ENCODE measurements around the gene PAXX. TPM values are rescaled to one million over a fixed set of nuclear protein-coding genes. Genes with fewer than 3 reads are reported as not detected.

PAXX gene
- polyA plus RNA-seq, 1 donor (not counting 4 experiments of a cell fraction or from before 2014, with no cell fraction given): 11.2 TPM

GRCh38 chr9:136952876-136953770 lies 39.1 kb upstream of the PAXX start:
- FAIRE-seq (no peak), DNase-seq (ENCODE audit: low read depth, low spot score) (no peak)
- Histone ChIP-seq H3K36me3 (ENCODE audit: control insufficient read depth in 2 of 2, extremely low read depth in 1 of 2, insufficient read depth in 2 of 2, low read length in 2 of 2) (no peaks in the 10 kb centered on the region), H3K9ac (ENCODE audit: control insufficient read depth, extremely low read depth, insufficient read depth, low read length) (no peak overlapping the region), H3K4me2 (ENCODE audit: control insufficient read depth, extremely low read depth, insufficient read depth, low read depth, low read length) (no peak overlapping the region), H3K9me1 (ENCODE audit: control insufficient read depth, extremely low read depth, insufficient read depth, low read length) (no peaks in the 10 kb centered on the region), H3K27me3 (ENCODE audit: control insufficient read depth, extremely low read depth, insufficient read depth, low read length) (peaks cover 3% of the 10 kb centered on the region), H3K9me3 (ENCODE audit: control insufficient read depth, low read depth, low read length) (no peaks in the 10 kb centered on the region), H2AFZ (ENCODE audit: control insufficient read depth, low read length) (no peak overlapping the region), H3K4me1 (ENCODE audit: control insufficient read depth, extremely low read depth, insufficient read depth, low read length) (peaks cover 8% of the 10 kb centered on the region), H3K79me2 (ENCODE audit: control insufficient read depth, insufficient read depth, low read length) (no peaks in the 10 kb centered on the region), H3K4me3 (ENCODE audit: control insufficient read depth in 2 of 3, extremely low read depth in 1 of 3, insufficient read depth in 2 of 3, low read depth in 1 of 3, low read length in 3 of 3) (no peak overlapping the region), H4K20me1 (ENCODE audit: control insufficient read depth, extremely low read depth, insufficient read depth, low read length) (no peaks in the 10 kb centered on the region), H3K27ac (ENCODE audit: control insufficient read depth, insufficient read depth, low read length) (no peak overlapping the region)
- dilution Hi-C loops (cut with MboI; ENCODE audit: extremely low pct_ligation_motif_present, low sequenced_read_pairs): no loop called here
- no peak for TF ChIP-seq EZH2 (IDR thresholded peaks at IDR 0.05; ENCODE audit: low read length)
- TF ChIP-seq, protein P1, sequence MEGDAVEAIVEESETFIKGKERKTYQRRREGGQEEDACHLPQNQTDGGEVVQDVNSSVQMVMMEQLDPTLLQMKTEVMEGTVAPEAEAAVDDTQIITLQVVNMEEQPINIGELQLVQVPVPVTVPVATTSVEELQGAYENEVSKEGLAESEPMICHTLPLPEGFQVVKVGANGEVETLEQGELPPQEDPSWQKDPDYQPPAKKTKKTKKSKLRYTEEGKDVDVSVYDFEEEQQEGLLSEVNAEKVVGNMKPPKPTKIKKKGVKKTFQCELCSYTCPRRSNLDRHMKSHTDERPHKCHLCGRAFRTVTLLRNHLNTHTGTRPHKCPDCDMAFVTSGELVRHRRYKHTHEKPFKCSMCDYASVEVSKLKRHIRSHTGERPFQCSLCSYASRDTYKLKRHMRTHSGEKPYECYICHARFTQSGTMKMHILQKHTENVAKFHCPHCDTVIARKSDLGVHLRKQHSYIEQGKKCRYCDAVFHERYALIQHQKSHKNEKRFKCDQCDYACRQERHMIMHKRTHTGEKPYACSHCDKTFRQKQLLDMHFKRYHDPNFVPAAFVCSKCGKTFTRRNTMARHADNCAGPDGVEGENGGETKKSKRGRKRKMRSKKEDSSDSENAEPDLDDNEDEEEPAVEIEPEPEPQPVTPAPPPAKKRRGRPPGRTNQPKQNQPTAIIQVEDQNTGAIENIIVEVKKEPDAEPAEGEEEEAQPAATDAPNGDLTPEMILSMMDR (optimal IDR thresholded peaks at IDR 0.05 in 1 of 3, IDR thresholded peaks at IDR 0.05 in 1 of 3, conservative IDR thresholded peaks at IDR 0.05 in 1 of 3; ENCODE audit: extremely low read depth in 1 of 3, insufficient read depth in 2 of 3, low read length in 3 of 3): no peak

DNA sequence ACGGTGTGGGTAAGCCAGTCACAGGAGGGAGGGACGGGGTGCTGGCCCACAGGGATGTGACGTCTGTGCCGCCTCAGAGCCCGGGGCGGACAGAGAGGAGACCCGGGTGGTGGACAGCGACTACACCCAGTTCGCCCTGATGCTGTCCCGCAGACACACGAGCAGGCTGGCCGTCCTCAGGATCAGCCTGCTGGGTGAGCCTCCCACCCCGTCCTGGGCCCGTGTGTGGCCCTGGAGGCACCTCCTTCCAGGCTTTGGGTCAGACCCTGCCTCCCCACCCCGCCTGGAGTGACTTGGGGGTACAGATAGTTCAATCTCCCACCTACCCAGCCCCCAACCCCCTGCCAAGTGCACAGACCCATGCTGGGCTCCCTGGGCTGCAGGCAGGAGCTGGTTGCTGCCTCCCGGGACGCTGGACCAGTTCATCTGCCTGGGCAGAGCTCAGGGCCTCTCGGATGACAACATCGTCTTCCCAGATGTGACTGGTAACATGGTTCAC lies 38.4 kb upstream of the PAXX start:
- Histone ChIP-seq H3K9ac (ENCODE audit: control insufficient read depth, extremely low read depth, insufficient read depth, low read length) (no peak overlapping the region), H3K27ac (ENCODE audit: control insufficient read depth, insufficient read depth, low read length) (no peak overlapping the region), H3K9me1 (ENCODE audit: control insufficient read depth, extremely low read depth, insufficient read depth, low read length) (no peaks in the 10 kb centered on the region), H4K20me1 (ENCODE audit: control insufficient read depth, extremely low read depth, insufficient read depth, low read length) (no peaks in the 10 kb centered on the region), H3K4me3 (ENCODE audit: control insufficient read depth in 2 of 3, extremely low read depth in 1 of 3, insufficient read depth in 2 of 3, low read depth in 1 of 3, low read length in 3 of 3) (no peak overlapping the region), H3K27me3 (ENCODE audit: control insufficient read depth, extremely low read depth, insufficient read depth, low read length) (peaks cover 5% of the 10 kb centered on the region), H3K36me3 (ENCODE audit: control insufficient read depth in 2 of 2, extremely low read depth in 1 of 2, insufficient read depth in 2 of 2, low read length in 2 of 2) (no peaks in the 10 kb centered on the region), H3K4me1 (ENCODE audit: control insufficient read depth, extremely low read depth, insufficient read depth, low read length) (peaks cover 5% of the 10 kb centered on the region), H2AFZ (ENCODE audit: control insufficient read depth, low read length) (no peak overlapping the region), H3K9me3 (ENCODE audit: control insufficient read depth, low read depth, low read length) (no peaks in the 10 kb centered on the region), H3K4me2 (ENCODE audit: control insufficient read depth, extremely low read depth, insufficient read depth, low read depth, low read length) (no peak overlapping the region), H3K79me2 (ENCODE audit: control insufficient read depth, insufficient read depth, low read length) (no peaks in the 10 kb centered on the region)
- DNase-seq (ENCODE audit: low read depth, low spot score) (no peak), FAIRE-seq (no peak)
- TF ChIP-seq EZH2 (IDR thresholded peaks at IDR 0.05; ENCODE audit: low read length): no peak
- TF ChIP-seq, protein P1 (optimal IDR thresholded peaks at IDR 0.05 in 1 of 3, IDR thresholded peaks at IDR 0.05 in 1 of 3, conservative IDR thresholded peaks at IDR 0.05 in 1 of 3; ENCODE audit: extremely low read depth in 1 of 3, insufficient read depth in 2 of 3, low read length in 3 of 3): no peak
- dilution Hi-C loops (cut with MboI; ENCODE audit: extremely low pct_ligation_motif_present, low sequenced_read_pairs): no loop called here
